GM21447 (cell line): ENCODE data around the gene ANO1.

Experiments
- ATAC-seq: cut with Tn5 transposase; IDR thresholded peaks from one replicate; pipeline ENCODE4 v1.9.1; 2021; ENCODE audit not compliant: unreplicated experiment

ANO1 gene

DNA sequence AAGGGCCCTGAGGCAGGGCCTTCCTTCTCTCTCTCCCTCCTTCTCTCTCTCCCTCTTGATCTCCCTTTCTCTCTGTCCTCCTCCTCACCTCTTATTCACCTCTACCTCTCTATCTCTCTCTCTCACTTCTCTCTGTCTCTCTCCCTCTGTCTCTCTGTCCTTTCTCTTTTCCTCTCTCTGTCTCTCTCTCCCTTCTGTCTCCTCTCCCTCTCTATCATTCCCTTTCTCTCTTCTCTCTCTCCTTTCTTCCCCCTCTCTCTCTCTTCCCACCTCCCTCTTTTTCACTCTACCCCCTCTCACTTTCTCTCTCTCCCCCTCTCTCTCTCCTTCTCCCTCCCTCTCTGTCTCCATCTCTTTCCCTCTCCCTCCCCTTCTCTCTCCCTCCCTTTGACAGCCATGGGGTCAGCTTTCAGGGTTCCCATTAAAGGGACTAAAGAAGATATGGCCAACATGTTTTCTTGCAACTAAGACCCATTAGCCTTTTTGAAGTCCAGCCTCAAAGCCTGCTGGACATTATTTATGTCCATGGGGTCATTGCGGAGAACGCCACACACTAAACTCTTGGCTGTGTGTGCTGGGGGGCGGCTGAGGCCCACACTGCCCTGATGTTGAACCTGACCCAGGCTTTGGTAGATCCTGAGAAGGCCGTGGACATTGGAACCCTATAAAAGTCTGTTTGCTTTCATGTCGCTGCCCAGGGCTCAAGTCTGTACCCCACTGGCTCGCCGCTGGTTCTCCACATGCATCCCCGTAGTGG, 15.0 kb downstream of the ANO1 start:
- ATAC-seq: no peak

DNA sequence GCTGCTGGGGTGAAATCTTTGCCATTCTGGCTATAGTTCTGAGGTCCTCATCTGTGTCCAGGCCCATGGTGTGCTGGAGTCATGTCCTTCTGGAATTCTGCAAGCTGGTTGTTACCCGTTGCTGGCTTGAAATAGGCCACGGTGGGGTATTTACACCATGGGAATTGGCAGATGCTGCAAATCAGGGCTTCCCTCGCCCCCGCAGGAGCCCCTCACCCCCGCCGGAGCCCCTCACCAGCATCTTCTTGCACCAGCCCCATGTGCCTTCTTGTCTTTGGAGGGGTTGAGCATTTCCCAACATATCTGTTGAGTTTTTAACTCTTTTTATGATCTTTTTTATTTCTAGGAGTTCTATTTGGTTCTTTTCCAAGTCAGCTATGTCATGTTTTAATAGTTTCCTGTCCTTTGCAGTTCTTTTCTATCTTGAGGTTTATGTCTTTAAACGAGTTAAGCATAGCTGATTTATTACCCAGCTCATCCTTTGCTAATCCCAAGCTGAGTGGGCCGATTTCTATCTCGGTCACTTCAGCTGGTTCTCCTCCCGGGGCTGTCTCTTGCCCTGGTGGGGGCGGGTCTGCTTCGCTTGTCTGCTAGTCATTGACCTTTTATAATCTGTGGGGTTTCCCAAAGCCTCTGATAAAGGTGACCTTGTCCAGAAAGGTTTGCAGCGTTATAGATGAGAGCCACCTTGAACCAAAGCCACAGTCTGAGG, 17.6 kb downstream of the ANO1 start:
- no peak for ATAC-seq

DNA sequence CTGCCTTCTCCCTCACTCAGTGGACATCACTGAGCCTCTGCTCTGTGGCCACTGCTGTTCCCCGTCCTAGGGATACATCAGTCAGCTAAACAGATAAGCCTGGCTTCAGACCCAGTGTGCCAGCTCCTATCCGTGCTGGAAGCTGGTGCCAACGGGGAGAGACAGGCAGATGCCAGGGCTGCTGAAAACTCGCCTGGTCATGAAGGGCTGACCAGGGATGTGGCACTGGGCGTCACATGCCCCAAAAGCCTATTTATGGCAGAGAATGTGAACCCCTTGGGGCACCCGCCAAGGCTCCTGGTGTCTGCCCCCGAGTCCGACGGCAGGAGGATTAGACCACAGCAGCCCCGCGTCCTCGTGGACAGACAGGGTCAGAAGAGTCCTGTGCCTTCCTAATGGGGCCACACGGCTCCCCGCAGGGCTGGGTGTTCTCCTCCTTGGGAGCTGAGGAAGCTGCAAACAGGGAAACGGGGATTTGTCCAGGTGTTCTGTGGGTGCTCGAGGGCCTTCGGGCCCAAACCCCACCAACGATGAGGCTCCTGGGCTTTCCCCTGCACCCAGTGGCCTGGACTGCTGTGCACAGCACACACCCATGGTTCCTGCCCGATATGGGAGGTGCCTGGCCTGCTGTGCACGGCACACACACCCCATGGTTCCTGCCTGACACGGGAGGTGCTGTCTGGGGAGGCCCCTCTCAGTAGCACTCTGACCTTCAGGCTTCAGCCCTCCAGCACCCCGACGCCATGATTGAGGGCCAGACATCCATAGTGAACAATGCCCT, 19.9 kb downstream of the ANO1 start:
- no peak for ATAC-seq

DNA sequence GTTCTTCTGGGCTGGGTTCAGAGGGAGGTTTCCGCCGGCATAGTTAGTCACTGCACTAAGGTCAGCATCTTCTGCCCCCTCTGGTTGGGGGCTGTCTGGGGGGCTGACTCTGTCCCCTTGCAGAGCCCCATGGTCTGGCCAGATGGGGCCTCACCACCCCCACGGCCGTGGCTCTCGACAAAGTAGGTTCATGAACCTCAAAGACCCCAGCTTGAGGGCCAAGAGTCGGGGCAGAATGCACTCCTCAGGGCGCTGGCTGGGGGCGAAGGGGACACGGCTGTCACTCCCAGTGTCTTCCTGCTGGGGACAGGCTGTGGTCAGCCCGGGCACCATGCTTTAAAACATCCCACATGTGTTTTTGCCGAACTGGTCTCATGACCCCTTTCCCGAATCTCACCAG, 20.8 kb downstream of the ANO1 start:
- no peak for ATAC-seq

DNA sequence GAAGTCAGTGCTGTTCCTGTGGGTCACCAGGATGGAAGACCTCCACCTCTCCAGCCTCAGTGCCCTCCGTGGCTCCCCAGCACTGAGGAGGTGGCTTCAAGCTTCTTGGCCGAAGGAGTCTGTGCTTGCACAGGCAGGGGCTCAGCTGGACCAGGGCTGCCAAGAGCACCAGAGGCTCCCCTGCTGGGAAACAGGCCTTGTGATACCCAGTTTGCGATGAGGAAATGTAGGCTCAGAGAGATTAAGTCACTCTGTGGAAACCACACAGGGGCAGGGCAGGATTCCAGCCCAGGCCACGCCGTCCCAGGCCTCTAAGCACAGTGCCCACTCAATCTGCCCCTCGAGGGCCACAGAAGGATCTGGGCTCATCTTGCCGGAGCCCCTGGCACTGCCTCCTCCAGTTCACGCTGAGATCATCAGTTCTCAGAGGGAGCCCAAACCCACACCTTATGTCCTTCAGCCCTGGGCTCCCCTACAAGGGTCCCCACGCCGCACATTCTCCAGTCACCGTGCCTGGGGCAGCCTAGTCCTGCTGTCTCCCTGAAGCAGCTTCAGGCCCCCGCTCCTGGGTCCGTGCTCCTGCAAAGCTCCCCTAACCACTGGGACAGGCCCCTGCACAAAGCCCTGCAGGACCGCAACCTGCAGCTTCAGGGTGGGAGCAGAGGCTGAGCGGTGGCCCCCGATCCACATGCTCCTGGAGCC, 21.6 kb downstream of the ANO1 start:
- no peak for ATAC-seq

DNA sequence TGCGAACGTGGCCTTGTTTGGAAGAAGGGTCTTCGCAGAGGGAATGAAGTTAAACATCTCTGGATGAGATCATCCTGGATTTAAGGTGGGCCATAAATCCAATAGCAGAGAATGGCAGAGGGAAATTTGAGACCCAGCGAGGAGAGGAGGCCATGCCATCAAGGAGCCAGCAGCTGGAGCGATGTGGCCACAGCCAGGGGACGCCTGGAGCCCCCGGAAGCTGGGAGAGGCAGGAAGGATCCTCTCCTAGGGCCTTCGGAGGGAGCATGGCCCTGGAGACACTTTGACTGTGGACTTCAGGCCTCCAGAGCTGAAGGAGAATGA, 22.1 kb downstream of the ANO1 start:
- no peak for ATAC-seq

DNA sequence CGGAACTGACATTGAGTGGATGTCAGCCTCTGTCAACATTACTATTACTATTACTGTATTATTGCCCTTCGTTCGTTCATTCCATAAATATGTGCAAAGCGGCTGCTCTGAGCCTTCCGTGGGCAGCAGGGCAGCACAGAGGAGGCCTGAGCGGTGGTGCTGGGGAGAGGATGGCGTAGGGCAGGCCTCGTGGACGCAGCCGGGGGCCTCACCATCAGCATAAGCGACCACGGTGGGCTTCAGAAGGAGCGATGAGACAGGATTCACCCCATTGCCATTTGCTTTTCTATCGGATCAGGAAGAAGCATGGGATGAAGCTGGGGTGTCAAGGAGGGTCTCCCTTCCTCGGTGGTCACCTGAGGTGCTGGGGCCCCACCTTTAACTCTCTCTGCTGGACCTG, 22.7 kb downstream of the ANO1 start:
- ATAC-seq: no peak

DNA sequence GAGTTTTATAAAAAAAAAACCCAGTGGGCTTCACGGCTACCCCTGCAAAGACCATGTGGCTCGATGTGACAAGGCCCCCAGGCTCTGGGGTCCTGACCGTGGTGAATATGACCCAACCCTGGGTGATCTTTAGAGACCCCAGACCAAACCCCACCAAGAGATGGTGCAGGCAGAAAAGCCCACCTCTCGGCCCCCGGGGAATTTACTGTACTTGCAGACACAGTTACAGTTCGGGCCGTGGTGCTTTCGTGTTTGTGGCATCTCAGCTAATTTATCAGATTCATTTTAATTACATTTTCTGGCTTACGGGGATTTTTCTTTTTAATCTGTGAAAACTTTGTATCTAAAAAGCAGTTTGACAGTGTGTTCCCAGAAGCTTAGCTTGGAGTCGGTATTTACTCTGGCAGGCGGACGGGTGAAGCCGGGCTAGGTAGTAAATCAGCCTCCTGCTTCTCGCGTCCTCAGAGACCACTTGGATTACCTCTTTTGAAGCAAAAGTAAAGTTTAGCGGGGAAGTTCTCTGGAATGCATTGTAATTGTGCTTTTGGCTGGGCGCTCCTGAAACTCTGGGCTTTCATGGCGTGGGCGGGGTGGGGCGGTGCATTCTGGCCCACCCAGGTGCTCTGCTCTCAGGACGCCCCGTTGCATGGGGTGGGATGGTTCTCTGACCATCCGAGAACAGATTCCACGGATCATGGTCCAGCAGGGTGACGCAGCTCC, 25.3 kb downstream of the ANO1 start:
- no peak for ATAC-seq

DNA sequence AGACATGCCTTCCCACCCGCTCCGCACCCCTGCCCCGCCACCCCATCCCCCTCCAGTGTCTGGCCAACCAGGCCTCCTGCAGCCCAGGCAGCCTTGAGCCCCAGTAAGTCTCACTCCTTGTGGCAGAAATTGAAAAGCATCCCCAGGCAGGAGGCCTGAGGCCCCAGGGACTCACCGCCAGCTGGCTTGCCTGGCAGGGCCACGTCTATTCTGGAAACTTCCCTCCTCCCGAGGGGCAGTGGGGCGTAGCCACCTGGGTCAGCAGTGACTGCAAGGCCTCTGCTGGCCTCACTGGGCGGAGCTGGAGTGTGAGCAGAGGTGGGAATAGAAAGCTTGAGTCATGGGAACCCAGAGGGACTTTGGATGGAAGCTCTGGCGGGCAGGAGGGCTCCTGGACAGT, 26.3 kb downstream of the ANO1 start:
- ATAC-seq: no peak

DNA sequence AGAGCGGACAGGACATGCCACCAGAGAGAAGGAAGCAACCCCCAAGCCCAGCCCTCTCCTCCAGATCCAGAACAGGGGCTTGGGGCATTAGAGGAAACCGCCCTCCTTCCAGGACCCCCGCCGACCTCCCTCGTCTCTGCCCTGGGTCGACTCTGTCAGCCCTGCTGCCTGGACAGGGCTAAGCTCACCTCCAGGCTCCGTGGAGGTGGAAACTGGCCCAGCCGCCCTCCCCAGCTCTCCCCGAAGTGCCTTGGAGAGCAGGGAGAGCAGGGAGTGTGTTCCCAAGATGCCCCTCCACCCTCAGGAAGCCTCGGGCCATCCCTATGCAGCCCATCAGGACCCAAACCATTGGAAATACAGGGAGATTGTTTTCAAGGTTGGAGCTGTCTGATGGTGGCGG, 26.8 kb downstream of the ANO1 start:
- no peak for ATAC-seq

DNA sequence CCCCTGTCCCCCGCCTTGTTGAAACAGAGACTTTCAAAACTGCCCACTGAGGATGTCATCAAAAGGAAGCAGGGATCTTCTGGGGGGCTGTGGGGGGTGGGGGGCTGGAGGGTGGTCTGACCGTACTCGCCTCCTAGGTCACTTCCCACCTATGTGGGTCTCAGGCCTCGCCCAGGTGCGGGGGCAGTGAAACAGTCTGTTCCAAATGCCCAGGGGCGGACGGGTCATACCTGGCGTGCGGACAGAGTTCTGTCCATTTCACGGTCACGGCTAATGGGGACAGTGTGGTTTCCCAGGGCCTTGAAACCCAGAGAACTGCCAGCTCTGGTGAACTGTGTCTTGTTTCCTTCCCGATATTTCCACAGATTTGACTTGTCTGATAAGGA, 27.2 kb downstream of the ANO1 start:
- ATAC-seq: no peak

DNA sequence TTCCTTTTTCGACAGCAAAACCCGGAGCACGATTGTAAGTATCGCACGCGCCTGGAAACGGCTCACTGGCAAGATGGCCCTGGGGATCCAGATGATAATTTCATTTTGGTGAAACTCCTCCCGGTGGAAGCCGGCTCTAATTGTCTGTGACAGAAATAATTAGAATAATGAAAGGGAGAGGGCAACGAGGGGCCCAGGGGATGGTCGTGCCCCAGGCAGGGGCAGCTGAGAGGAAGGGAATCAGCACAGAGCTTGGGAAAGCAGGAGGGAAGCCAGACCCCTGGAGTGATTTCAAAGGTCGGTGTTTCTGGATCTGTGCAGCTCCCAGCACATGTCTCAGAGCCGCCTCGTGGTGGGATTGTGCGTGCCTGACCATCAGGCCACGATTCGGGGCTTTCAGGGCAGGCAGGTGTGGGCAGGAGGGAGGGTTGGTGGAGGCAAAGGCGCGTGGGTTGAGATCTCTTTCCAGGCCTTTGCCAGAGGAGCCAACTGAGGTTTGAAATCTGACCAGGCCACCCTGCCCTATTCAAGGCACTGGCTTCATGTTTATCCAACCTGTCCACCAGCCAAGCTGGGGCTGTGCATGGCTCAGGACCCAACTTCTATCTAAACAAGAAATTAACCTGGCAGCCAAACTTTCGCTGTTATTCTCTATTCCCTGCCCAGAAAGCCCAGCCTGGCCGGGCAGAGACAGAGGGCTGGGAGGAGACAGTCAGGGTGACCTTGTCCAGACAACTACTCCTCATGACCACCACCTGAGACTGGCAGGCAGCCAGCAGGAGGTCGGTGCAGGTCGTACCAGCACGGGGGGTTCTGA, 27.8 kb downstream of the ANO1 start:
- no peak for ATAC-seq

DNA sequence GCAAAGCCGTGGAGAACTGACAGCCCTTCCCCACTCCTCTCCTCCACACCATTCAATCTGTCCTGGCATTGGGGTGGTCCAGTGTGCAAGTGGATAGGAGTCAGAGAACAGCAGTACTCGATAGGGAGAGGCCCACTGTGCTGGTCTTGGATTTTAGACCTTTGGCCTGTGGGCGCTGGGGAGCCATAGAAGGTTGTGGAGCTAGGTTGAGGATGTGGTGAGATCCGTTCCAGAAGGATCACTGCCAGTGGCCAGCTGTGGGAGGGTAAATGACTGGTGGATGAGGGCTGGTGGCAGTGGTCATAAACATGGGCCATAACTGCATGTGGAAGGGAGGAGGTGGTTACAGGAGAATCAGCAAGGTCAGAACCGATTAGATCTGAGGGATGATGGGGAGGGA, 28.6 kb downstream of the ANO1 start:
- no peak for ATAC-seq

DNA sequence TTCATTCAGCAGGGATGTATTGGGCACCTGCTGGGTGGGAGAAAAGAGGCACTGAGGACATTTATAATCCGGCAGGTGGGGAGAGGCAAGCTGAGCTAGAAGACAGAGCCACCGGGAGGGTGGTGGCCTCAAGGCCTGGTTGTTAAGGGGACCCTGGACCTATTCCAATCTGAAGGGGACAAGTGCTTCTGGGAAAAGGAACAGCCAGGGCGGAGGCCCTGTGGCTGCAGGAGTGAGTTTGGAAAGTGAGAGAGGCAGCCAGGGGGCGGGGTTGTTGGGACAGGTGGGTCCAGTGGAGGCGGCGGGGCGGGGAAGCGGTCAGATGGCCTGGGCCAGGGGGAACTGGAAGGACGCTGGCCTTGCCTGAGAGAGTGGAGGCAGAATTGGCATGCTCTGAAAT, 29.1 kb downstream of the ANO1 start:
- ATAC-seq: no peak

DNA sequence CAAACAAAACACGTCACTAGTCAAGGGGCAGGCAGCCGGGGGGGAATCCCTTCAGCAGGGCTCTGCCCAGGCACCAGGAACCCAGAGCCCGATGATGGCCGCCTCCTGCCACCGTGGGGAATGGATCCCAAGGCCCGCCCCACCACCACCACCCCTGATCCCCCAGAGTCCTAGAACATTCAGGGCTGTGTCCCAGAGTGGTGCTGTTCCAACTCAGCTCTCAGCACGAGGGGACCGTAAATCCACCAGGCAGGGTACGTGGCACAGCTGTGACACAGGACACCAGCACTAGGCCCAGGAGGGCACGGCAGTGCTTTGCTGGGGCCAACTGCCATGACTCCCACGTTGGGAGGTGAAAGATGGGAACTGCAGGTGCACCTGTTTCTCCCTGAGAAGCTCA, 29.6 kb downstream of the ANO1 start:
- ATAC-seq: no peak

DNA sequence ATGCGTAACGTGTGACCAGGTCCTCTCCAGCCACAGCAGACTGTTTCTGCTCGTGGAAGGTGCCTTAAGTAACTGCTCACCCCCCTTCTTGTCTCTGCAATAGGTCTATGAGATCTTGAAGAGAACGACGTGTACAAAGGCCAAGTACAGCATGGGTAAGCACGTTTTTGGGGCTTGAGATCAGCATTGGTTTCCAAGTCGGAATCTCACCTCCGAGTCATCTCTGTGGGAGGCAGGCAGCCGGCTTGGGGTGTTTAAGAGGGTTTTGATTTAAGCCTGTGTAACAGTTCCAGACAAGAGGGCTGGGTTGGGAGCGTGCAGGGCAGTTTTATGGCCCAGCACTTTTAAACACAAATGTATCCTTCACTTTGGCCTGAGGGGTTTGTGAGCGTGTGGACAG, 30.1 kb downstream of the ANO1 start:
- no peak for ATAC-seq

DNA sequence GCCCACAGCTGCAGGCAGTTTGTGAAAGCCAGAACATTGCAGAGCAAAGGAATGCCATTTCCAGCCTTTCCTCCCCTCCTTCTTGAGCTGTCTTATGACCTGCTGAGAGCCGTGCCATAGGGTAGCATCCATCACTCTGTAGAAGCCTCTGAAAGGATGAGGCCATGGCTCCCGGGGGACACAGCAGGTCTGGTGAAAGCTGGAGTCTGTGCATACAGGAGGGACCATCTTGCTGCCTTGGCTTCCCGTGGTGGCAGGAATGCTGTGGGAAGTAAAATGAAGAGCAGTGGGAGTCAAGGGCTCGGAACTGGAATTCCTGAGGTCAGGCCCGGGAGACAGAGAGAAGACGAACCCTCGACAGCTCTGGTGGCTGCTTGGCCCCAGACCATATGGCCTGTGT, 30.9 kb downstream of the ANO1 start:
- no peak for ATAC-seq

DNA sequence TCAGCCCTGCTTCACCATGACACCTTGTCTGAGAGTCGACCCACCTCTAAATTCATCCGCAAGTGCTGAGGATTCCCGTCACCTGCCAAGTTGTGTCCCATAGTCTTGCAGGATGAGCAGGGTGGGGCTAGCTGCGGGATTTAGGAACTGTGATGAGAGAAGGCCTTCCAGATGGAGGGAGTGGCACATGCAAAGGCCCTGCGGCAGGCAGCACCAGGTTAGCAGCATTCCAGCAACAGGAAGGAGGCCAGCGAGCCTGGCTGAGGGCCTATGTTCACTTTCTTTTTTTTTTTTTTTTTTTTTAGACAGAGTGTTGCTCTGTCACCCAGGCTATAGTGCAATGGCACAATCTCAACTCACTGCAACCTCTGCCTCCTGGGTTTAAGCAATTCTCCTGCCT, 31.8 kb downstream of the ANO1 start:
- no peak for ATAC-seq

DNA sequence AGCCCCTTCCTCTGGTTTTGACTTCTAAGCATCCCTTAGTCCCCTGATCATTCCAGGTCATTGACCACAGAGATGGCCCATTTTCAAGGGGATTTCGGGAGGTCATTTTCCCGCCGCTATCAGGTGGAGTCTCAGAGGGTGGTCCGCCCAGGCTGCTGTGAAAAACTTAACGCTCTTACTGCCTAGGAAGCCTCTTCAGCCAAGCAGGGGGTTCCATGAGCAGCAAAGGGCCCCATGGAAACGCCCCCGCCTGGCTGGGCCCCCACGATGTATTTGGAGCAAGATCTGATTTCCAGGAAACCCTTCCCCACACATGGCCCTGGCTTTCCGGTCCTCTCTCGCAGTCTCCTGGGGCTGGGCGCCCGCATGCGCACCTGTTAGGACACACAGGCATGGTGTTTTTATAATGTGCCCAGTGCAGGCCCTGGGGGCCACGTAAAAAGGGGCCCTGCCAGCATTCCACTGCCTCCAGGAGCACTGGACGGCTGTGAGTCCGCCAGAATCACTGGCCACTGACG, 32.5 kb downstream of the ANO1 start:
- no peak for ATAC-seq
